A673 (cell line): ENCODE results near the gene INPP4A. TPM values are rescaled to one million over a fixed set of nuclear protein-coding genes. Genes with fewer than 3 reads are reported as not detected.

Experiments
- BruUV-seq: library from RNA; stranded (reverse); fragments of 400-500 nt; replicated peaks from 2 replicates; lab custom pipeline; 2021; lab: Mats Ljungman, UMichigan
- CTCF ChIA-PET: fragments of 300-600 bp; sonication (Branson Sonifier 250); formaldehyde crosslinking; loops from one replicate; lab custom pipeline; 2022; ENCODE audit warnings: antibody characterized with exemption; lab: Charles Lee
- POLR2A ChIA-PET: fragments of 300-600 bp; sonication (Branson Sonifier 250); formaldehyde crosslinking; loops from one replicate; lab custom pipeline; 2022; ENCODE audit warnings: antibody characterized with exemption; ENCODE audit not compliant: low non-redundant PET; lab: Charles Lee
- DNase-seq: peaks from one replicate; pipeline ENCODE4 v3.0.0-alpha.2; 2015; ENCODE audit warnings: low spot score
- H3K27ac ChIP-seq: fragments of 200-600 bp; sonication (generic); 2 replicates; pipeline ENCODE4 v1.5.1; 2016; ENCODE audit warnings: mixed run types, low read depth, mild to moderate bottlenecking, mixed read lengths, antibody characterized with exemption, low read length; ENCODE audit not compliant: poor library complexity, severe bottlenecking
- H3K27me3 ChIP-seq: fragments of 200-600 bp; sonication (generic); replicated peaks from 2 replicates; pipeline ENCODE4 v1.6.1; 2017; ENCODE audit warnings: mixed run types, low read depth, mild to moderate bottlenecking, mixed read lengths, antibody characterized with exemption, low read length; ENCODE audit not compliant: insufficient read depth, poor library complexity
- H3K36me3 ChIP-seq: fragments of 200-600 bp; sonication (generic); 2 replicates; pipeline ENCODE4 v1.6.1; 2016; ENCODE audit warnings: mixed run types, mild to moderate bottlenecking, mixed read lengths, antibody characterized with exemption, low read length; ENCODE audit not compliant: insufficient read depth, poor library complexity, severe bottlenecking
- H3K4me1 ChIP-seq: fragments of 200-600 bp; sonication (generic); 2 replicates; pipeline ENCODE4 v1.6.1; 2017; ENCODE audit warnings: mixed run types, mild to moderate bottlenecking, mixed read lengths, antibody characterized with exemption, low read length; ENCODE audit not compliant: insufficient read depth, poor library complexity, severe bottlenecking
- H3K4me3 ChIP-seq: fragments of 200-600 bp; sonication (generic); 2 replicates; pipeline ENCODE4 v1.5.1; 2016; ENCODE audit warnings: low read depth, mixed run types, mild to moderate bottlenecking, mixed read lengths, low read length; ENCODE audit not compliant: poor library complexity, severe bottlenecking
- H3K9me3 ChIP-seq: fragments of 200-600 bp; sonication (generic); 2 replicates; pipeline ENCODE4 v1.6.1; 2016; ENCODE audit warnings: mixed run types, low read depth, mild to moderate bottlenecking, mixed read lengths, antibody characterized with exemption, low read length; ENCODE audit not compliant: poor library complexity, severe bottlenecking
- EZH2 ChIP-seq: fragments of 200-600 bp; sonication (generic); IDR thresholded peaks from 2 replicates; pipeline ENCODE4 v1.6.1; 2017; ENCODE audit warnings: borderline replicate concordance, low read depth, mild to moderate bottlenecking, mixed read lengths, antibody characterized with exemption, low read length; ENCODE audit not compliant: poor library complexity, severe bottlenecking
- intact Hi-C: fragments of 100-400 bp; cut with micrococcal nuclease; formaldehyde crosslinking; loops from one replicate; pipeline ENCODE4 v1.10.0; 2022; ENCODE audit not compliant: unreplicated experiment
- total RNA-seq: library from RNA; stranded (reverse); gene quantifications from 2 replicates; pipeline ENCODE4 v1.2.3, GENCODE V29; 2021
- TF ChIP-seq, protein P1 (sequence below): fragments of 300-800, 200-600 bp; sonication (generic); conservative IDR thresholded peaks from 2 replicates; pipeline ENCODE4 v1.5.1; 2017; ENCODE audit warnings: low read depth, mild to moderate bottlenecking, antibody characterized with exemption, low read length, moderate library complexity, mixed read lengths

The INPP4A gene
- total RNA-seq, 1 experiment from 2014 or later = 33.5 TPM

DNA sequence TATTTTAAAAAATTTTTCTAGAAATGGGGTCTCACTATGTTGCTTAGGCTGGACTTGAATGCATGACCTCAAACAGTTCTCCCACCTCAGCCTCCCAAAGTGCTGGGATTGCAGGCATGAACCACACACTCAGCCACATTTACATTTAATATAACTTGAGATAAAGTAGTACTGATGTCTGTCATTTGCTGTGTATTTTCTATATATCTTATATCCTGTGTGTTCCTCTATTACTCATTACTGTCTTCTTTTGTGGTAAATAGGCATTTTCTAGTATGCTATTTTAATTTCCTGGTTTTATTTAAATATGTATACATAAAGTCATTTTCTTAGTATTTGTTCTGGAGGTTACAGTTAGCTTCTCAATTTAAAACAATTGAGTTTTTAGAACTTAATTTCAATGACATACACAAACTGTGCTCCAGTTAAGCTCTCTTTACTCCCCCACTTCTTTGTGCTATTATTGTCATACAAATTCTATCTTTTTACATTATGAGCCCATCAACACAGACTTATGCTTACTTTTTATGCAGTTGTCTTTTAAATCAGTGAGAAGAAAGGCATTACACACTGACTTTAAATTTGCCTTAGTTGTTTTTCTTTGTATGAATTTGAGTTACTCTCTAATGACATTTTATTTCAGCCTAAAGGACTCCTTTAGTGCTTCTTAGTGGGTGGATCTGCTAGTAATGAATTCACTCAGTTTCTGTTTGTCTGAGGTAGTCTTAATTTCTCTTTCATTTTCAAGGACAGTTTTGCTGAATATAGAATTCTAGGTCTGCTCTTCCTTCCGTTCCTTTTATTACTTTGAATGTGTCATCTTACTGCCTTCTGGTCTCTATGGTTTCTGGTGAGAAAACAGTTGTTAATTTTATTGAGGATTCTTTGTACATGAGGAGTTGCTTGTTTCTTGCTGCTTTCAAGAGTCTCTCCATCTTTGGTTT is 6.2 kb upstream of the INPP4A start:
- Histone ChIP-seq H3K27ac (no peak overlapping the region), H3K9me3 (no peaks in the 10 kb centered on the region), H3K27me3 (no peaks in the 10 kb centered on the region), H3K4me3 (no peak overlapping the region), H3K36me3 (no peaks in the 10 kb centered on the region), H3K4me1 (no peaks in the 10 kb centered on the region)
- TF ChIP-seq EZH2 = no peak
- TF ChIP-seq, protein P1, sequence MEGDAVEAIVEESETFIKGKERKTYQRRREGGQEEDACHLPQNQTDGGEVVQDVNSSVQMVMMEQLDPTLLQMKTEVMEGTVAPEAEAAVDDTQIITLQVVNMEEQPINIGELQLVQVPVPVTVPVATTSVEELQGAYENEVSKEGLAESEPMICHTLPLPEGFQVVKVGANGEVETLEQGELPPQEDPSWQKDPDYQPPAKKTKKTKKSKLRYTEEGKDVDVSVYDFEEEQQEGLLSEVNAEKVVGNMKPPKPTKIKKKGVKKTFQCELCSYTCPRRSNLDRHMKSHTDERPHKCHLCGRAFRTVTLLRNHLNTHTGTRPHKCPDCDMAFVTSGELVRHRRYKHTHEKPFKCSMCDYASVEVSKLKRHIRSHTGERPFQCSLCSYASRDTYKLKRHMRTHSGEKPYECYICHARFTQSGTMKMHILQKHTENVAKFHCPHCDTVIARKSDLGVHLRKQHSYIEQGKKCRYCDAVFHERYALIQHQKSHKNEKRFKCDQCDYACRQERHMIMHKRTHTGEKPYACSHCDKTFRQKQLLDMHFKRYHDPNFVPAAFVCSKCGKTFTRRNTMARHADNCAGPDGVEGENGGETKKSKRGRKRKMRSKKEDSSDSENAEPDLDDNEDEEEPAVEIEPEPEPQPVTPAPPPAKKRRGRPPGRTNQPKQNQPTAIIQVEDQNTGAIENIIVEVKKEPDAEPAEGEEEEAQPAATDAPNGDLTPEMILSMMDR = no peak
- POLR2A ChIA-PET = no interaction called here
- BruUV-seq = no TSS peak
- no peak for DNase-seq
- intact Hi-C loops = no loop called here
- CTCF ChIA-PET = no interaction called here

DNA sequence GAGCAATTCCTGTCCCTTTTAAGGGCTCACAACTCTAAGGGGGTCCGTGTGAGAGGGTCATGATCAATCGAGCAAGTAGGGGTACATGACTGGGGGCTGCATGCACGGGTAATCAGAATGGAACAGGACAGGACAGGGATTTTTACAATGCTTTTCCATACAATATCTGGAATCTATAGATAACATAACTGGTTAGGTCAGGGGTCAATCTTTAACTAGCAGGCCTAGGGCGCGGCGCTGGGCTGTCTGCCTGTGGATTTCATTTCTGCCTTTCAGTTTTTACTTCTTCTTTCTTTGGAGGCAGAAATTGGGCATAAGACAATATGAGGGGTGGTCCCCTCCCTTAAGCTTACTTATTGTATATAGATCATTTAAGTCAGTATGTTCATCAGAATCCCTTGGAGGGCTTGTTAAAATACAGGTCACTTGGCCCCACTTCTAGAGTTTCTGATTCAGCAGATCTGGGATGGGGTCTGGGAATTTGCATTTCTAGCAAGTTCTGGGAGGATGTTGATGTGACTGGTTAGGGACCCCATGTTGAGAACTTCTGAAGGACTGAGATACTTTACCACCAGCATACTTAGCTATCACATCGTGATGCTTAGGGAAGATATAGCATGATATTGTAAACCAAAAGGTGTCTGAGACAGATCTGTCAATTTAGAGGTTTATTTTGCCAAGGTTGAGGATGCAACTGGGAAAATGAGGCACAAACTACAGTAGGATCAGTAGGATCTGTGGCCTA is 2.8 kb upstream of the INPP4A start:
- peaks cover 9% of the 10 kb centered on the region for H3K4me1 ChIP-seq
- no peaks in the 10 kb centered on the region for H3K36me3 ChIP-seq
- no TSS peak for BruUV-seq
- no peak for DNase-seq
- POLR2A ChIA-PET = no interaction called here
- H3K9me3 ChIP-seq = no peaks in the 10 kb centered on the region
- CTCF ChIA-PET = no interaction called here
- TF ChIP-seq, protein P1 = no peak
- no peak for TF ChIP-seq EZH2
- H3K4me3 ChIP-seq = no peak overlapping the region
- intact Hi-C loops = no loop called here
- no peak overlapping the region for H3K27ac ChIP-seq
- no peaks in the 10 kb centered on the region for H3K27me3 ChIP-seq

DNA sequence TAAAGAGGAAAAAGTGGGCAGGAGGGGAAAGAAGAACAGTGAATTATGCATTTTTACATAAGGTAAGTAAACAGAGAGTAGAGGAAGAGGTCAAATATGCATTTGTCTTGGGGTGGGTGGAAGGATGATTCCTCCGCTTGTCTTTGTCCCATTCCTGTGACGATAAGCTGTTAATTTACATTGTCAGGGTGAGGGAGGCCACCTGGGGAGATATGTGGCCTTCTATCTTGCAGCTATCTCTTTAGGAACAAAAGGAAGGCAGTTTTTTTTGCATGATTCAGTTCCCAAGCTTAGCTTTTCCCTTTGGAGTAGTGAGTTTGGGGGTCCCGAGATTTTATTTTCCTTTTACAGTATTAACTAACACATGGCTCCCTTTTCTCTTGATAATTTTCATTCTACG is 2.2 kb upstream of the INPP4A start:
- DNase-seq = no peak
- TF ChIP-seq, protein P1 = no peak
- no peak for TF ChIP-seq EZH2
- intact Hi-C loops = no loop called here
- Histone ChIP-seq H3K9me3 (no peaks in the 10 kb centered on the region), H3K4me1 (peaks cover 9% of the 10 kb centered on the region), H3K4me3 (no peak overlapping the region), H3K27me3 (no peaks in the 10 kb centered on the region), H3K36me3 (no peaks in the 10 kb centered on the region), H3K27ac (no peak overlapping the region)
- ChIA-PET CTCF (no interaction called here), POLR2A (no interaction called here)
- BruUV-seq = no TSS peak
